ENCODE measurements around the gene HS2ST1.

HS2ST1 gene

GRCh38 chr1:86971778-86972177, 57.3 kb downstream of the HS2ST1 start (continued):
- TF ChIP-seq, protein P1, sequence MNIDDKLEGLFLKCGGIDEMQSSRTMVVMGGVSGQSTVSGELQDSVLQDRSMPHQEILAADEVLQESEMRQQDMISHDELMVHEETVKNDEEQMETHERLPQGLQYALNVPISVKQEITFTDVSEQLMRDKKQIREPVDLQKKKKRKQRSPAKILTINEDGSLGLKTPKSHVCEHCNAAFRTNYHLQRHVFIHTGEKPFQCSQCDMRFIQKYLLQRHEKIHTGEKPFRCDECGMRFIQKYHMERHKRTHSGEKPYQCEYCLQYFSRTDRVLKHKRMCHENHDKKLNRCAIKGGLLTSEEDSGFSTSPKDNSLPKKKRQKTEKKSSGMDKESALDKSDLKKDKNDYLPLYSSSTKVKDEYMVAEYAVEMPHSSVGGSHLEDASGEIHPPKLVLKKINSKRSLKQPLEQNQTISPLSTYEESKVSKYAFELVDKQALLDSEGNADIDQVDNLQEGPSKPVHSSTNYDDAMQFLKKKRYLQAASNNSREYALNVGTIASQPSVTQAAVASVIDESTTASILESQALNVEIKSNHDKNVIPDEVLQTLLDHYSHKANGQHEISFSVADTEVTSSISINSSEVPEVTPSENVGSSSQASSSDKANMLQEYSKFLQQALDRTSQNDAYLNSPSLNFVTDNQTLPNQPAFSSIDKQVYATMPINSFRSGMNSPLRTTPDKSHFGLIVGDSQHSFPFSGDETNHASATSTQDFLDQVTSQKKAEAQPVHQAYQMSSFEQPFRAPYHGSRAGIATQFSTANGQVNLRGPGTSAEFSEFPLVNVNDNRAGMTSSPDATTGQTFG (tag by site-specific recombination; IDR thresholded peaks at IDR 0.05; ENCODE audit: borderline replicate concordance): no peak
- TF ChIP-seq, protein P2, sequence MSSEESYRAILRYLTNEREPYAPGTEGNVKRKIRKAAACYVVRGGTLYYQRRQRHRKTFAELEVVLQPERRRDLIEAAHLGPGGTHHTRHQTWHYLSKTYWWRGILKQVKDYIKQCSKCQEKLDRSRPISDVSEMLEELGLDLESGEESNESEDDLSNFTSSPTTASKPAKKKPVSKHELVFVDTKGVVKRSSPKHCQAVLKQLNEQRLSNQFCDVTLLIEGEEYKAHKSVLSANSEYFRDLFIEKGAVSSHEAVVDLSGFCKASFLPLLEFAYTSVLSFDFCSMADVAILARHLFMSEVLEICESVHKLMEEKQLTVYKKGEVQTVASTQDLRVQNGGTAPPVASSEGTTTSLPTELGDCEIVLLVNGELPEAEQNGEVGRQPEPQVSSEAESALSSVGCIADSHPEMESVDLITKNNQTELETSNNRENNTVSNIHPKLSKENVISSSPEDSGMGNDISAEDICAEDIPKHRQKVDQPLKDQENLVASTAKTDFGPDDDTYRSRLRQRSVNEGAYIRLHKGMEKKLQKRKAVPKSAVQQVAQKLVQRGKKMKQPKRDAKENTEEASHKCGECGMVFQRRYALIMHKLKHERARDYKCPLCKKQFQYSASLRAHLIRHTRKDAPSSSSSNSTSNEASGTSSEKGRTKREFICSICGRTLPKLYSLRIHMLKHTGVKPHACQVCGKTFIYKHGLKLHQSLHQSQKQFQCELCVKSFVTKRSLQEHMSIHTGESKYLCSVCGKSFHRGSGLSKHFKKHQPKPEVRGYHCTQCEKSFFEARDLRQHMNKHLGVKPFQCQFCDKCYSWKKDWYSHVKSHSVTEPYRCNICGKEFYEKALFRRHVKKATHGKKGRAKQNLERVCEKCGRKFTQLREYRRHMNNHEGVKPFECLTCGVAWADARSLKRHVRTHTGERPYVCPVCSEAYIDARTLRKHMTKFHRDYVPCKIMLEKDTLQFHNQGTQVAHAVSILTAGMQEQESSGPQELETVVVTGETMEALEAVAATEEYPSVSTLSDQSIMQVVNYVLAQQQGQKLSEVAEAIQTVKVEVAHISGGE (tag by site-specific recombination; conservative IDR thresholded peaks at IDR 0.05; ENCODE audit: low read depth): no peak

DNA sequence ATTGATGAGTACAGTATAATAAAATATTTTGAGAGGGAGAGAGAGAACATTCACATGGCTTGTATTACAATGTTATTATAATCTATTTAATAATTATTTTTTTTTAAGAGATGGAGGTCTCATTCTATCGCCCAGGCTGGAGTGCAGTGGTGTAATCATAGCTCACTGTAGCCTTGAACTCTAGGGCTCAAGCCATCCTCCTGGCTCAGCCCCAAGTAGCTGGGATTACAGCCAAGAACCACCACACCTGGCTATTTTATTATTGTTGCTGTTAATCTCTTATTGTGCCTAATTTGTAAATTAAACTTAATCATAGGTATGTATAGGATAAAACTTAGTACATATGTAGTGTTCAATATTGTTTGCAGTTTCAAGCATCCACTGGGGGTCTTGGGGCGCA, 57.8 kb downstream of the HS2ST1 start:
- TF ChIP-seq ZNF366 (tag by site-specific recombination; conservative IDR thresholded peaks at IDR 0.05) (0 out of 2 replicates have a peak, but pooled peaks have one; percentile 4), ZNF514 (tag by site-specific recombination; IDR thresholded peaks at IDR 0.05) (no peak)
- Histone ChIP-seq H3K9me3 (ENCODE audit: control insufficient read depth, insufficient read depth, low read depth, low read length) (no peaks in the 10 kb centered on the region), H3K4me3 (ENCODE audit: low read depth, low read length) (no peak overlapping the region), H3K4me1 (ENCODE audit: control insufficient read depth, insufficient read depth, low read length) (peaks cover 3% of the 10 kb centered on the region; the same call in 1 of the 2 replicates), H3K36me3 (ENCODE audit: control insufficient read depth in 2 of 2, insufficient read depth in 1 of 2, low read length in 2 of 2) (no peaks in the 10 kb centered on the region), H3K27ac (ENCODE audit: extremely low read depth, low read depth, low read length) (no peak overlapping the region)
- POLR2A ChIA-PET: interaction anchor here (0.5 kb wide), 1 partner anchor 15 kb away, joined by 3 read pairs; no protein-coding TSS in a partner anchor
- CTCF ChIA-PET: interaction anchor here (1.3 kb wide), 1 partner anchor 144 kb away, joined by 5 read pairs; no protein-coding TSS in a partner anchor

DNA sequence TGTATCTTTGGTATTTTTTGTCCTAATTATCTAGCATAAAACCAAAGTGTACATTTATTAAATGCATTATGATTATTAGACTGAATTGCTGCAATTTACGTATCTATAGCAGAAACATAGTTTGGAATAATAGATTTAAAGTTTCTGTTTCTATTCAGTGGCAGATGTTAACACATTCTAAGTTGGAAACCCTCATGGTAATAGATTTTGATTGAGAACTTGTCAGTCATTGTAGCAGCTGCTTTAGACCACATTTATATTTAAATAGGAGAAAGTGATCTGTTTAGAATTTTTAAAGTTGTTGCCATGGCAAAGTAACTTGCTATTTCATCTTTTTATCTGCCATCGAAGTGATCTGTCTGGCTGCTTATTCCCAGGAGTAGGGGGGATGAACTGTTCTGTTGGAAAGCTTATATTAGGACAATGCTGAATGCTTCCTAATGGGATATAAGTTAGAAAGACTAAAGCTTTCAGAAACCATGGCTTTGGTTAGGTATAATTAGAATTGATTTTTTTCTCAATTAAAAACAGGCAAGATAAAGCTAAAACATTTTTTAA, 61.6 kb downstream of the HS2ST1 start:
- Histone ChIP-seq H3K36me3 (ENCODE audit: control insufficient read depth in 2 of 2, insufficient read depth in 1 of 2, low read length in 2 of 2) (no peaks in the 10 kb centered on the region), H3K4me1 (ENCODE audit: control insufficient read depth, insufficient read depth, low read length) (peaks cover 3% of the 10 kb centered on the region; the same call in 1 of the 2 replicates), H3K4me3 (ENCODE audit: low read depth, low read length) (no peak overlapping the region), H3K27ac (ENCODE audit: extremely low read depth, low read depth, low read length) (no peak overlapping the region), H3K9me3 (ENCODE audit: control insufficient read depth, insufficient read depth, low read depth, low read length) (no peaks in the 10 kb centered on the region)
- ChIA-PET POLR2A (interaction anchor here (0.8 kb wide), 1 partner anchor 62 kb away, joined by 3 read pairs; the partner anchor contains the start of genes HS2ST1 and SELENOF), CTCF (interaction anchor here (0.7 to 1.4 kb wide), 4 partner anchors 10 to 474 kb away, joined by 3 to 5 read pairs (median 4); partner anchors contain the start of gene SH3GLB1)
- TF ChIP-seq ZBTB17 (tag by site-specific recombination; IDR thresholded peaks at IDR 0.05) (peak; percentile 21; the same call in 1 of the 2 replicates), ZNF629 (tag by site-specific recombination; IDR thresholded peaks at IDR 0.05) (no peak)

DNA sequence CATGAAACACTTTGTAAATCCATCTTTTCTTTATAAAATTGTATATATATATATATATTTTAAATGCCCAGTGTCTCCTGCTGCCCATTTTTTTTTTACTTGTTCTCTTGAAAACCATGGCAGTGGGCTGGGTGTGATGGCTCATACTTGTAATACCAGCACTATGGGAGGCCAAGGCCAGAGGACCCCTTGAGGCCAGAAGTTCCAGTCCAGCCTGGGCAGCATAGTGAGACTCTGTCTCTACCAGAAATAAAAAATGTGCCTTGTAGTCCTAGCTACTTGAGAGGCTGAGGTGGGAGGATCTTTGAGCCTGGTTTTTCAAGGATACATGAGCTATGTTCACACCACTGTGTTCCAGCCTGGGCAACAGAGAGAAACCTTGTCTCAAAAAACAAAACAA, 62.2 kb downstream of the HS2ST1 start:
- no peaks in the 10 kb centered on the region for H3K36me3 ChIP-seq (ENCODE audit: control insufficient read depth in 2 of 2, insufficient read depth in 1 of 2, low read length in 2 of 2)
- TF ChIP-seq ZNF23 (tag by site-specific recombination; IDR thresholded peaks at IDR 0.05; ENCODE audit: borderline replicate concordance): no peak
- TF ChIP-seq ZNF791 (tag by site-specific recombination; IDR thresholded peaks at IDR 0.05): no peak
- TF ChIP-seq TSHZ1 (tag by site-specific recombination; IDR thresholded peaks at IDR 0.05; ENCODE audit: borderline replicate concordance): no peak
- no peak overlapping the region for H3K4me3 ChIP-seq (ENCODE audit: low read depth, low read length)
- ChIA-PET POLR2A (interaction anchor here (0.8 kb wide), 1 partner anchor 62 kb away, joined by 3 read pairs; the partner anchor contains the start of genes HS2ST1 and SELENOF), CTCF (interaction anchor here (0.7 to 1.6 kb wide), 5 partner anchors 11 to 474 kb away, joined by 3 to 5 read pairs (median 4); partner anchors contain the start of gene SH3GLB1)
- no peak overlapping the region for H3K27ac ChIP-seq (ENCODE audit: extremely low read depth, low read depth, low read length)
- H3K9me3 ChIP-seq (ENCODE audit: control insufficient read depth, insufficient read depth, low read depth, low read length): no peaks in the 10 kb centered on the region
- H3K4me1 ChIP-seq (ENCODE audit: control insufficient read depth, insufficient read depth, low read length): peaks cover 3% of the 10 kb centered on the region; the same call in 1 of the 2 replicates
